NCI-H345 (cell line): Measurements from ENCODE around the gene EPHB1.
"Not testable (repeated sequence)": the region's sequence is repeated elsewhere in the genome, so short reads cannot be mapped to it uniquely, and the experiment has no call there.

ENCODE experiments used
- DNase-seq: peaks from one replicate; lab custom pipeline; 2025; lab: John Stamatoyannopoulos, UW

The EPHB1 gene

DNA sequence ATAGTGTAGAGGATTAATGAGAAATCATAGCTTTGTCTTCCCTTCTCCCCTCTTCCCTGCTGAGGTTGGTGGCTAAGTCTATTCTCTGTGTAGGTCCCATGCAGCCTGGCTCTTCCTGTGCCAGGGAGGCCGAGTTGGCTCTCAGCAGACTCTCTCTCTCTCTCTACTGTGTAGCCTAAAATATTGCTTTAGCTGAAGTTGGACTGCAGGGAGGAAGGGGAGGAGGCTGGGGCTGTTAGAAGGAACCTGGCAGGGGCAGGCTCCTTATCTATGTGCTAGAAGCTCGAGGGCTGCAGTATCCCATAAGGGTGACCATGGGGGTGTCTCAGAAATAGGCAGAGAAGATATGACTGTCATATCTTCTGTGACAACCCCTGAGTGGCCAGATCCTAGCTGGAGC, 160.8 kb downstream of the EPHB1 start:
- DNase-seq = no peak

DNA sequence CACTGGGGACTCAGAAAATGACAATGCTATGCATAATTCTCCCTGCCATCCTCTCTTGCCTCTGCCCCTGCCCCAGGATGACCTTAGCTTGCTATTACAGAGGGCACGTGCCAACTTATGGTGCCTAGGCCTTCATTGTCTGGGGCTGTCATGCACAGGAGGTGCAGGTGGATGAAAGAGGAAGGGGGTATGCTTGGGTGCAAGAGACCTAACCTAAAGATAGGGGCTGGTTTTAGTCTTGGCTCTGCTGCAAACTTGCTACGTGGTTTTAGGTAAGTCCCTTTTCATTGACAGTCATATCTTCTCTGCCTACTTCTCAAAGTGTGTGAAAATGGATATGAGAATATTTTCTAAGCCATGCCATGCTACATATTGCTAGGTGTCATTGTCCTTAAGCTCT, 161.3 kb downstream of the EPHB1 start:
- DNase-seq = no peak

DNA sequence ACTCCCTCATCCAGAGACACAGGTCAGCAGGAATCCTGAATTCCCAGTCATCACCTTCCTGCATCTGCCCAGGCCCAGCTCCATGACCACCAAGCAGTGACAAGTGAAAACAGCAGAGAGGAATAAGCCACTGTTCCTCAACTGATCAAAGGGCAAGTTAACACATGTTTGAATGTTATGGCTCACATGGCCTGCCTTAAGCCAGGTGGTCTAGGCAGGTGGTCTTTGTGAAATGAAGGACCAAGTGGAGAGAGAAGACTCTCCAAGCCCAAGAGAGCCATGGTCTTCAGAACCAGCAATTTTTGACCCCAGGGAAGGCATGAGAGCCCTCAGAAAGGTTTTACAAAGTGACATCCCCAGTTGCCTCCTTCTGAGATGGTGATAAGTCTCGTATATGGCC, 161.8 kb downstream of the EPHB1 start:
- no peak for DNase-seq

DNA sequence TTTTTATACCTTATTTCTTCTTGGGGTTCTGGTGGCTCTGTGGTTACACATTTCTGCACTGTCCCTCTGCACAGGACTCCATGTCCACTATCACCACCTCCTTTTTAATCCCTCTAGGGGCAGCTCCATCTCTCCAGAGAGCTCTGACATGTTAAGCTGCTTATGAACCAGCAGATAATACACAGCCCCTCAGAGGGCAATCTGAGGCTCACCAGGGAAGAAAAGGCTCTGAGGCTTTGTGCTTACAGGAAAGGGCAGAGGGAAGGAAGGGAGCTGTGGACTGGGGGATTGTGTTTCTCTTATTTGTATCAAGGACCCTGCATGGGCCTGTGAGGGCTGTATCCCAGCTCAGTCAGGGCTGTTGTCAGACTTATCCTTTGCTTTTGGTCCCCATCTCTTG, 164.5 kb downstream of the EPHB1 start:
- no peak for DNase-seq

DNA sequence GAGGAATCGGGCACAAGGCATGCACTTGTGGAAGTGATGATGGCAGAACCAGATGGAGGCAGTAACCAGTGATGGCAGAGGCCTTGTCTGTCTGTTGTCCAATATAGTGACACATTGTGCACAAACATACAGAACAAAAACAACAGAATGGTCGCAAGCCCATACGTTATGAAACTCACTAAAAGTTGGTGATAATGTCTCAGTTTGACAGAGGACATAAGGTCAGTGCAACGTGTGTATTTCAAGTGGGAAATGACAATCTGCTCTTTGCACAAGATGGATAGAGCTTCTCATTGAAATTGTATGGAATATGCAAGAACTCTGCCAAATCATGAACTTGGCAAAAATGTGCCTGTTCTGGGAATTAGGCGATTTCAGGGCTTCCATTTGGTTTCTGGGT, 169.2 kb downstream of the EPHB1 start:
- DNase-seq = no peak

DNA sequence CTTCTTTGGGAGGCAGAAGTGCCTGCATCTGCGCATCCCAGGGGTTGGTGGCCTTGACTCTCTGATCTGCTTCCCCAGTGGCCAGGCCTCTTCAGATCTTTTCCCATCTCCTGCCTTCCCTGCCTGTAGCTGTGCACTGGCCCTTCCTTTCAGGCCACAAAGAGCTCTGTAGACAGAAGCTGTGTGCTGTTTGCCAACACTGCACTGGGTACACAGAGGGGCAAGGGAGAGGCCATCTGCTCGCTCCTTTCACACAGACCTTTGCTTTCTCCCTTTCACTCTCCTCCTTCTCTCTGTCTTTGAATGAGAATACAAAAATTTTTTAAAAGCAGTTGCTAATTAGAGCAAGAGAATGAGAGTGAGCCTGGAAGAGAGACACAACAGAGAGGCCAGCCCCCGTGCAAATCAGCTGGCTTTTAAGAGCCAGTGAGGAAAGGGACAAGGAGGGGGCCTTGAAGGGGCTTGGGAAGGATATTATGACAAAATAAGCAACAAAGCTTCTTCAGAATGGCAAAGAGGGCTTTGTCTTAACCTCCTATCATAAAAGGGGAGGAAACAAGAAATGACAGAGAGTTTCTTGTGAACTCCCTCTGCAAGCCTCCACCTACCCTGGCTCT, 170.9 kb downstream of the EPHB1 start:
- peak; percentile 17 for DNase-seq

DNA sequence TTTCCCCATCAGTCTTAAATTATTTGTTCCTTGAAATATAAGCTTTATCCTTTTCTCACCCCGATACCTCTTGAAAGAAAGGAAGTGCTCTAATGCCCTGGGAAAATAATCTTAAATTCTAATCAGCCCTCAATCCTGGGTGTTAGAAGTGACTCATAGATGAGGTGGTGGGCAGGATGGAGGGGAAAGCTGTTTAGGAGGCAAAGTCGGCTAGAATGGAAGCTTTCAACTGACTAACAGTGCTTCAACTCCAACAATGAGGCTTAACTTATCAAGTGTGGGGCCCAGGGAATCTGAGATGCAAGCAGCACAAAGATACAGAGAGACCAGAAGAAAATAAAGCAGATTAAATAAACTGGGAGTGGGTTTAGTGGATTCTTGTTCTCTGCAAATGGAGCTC, 175.8 kb downstream of the EPHB1 start:
- no peak for DNase-seq

DNA sequence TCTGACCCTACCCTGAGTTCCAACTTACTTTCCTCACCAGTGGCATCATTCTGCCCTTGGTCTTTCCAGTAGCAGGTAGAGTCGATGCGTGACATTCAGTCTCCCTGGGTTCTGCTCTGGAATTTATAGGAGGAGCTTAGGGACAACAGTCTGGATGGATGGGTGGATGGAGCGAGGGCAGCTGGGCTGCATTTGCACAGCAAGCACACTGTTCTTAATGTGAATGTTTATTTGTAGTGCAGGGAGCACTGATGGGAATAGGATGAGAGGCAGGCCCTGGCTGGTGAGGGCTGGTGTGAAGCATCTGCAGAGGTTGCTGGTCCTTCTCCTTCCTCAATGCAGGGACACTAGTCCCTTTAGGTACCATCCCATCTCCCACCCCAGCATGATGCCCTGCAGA, 176.2 kb downstream of the EPHB1 start:
- no peak for DNase-seq

DNA sequence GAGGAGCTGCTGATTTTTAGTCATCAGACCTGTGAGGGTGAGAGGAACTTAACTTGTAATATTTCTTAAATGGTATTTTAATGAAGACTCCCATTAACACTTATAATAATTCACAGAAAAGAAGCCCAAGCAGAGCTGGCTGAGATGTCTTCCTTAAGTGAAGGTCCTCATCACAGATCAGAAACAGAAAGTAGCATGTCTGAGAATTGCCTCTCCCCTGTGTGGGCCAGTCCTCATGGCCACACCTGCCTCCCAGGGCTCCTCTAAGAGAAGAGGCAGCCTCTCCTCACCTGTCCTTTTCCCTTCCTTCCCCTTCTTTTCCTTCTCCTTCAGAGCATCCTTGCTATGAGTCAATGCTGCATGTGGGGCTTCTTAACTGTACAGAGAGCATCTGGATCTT, 176.8 kb downstream of the EPHB1 start:
- not testable (repeated sequence) for DNase-seq

DNA sequence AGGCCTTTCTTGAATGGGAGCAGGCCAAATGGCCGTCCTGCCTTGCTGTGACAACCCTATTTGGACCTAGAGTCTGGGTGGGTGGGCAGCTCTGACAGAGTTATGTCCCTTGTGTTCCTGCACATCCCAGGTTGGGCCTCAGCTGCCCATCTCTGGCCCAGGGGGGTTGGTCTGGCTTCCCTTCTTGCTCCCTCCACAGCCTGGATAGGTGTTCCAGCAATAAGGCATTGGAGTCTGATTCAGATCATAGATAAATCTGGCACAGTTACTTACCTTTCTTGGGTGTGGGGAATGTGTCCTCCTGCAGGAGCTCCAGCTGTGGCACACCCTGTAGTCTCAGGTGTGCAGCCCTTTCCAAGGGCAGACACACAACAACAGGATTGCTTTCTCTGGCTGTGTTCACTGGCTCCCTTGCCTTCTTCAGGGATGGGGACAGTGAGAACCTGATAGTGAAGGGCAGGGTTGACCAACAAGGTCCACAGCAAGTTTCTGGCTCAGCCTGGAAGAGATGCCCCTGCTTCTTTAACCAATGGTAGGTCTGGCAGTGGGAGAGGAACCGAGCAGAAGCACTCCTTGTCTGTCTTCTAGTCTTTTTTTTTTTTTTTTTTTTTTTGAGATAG, 177.9 kb downstream of the EPHB1 start:
- DNase-seq = no peak

DNA sequence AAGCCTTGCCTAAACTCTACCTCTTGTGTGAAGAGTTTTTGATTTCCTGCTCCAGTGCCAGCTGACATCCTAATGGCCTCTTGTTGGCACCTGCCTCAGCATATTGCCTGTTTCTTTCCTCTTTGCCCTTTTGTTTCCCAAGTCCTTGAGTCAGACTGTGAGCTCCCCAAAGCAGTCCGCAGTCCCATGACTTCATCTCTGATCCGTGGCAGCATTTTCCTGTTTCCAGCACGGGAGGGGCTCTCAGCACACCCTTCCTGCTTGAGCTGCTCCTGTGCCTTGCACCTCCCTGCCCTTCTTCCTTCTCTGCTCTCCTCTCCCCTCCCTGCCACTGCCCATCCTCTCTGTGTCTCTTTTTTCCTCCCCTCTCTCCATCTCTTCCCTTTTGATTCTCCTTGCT, 179.6 kb downstream of the EPHB1 start:
- DNase-seq = peak; percentile 68

DNA sequence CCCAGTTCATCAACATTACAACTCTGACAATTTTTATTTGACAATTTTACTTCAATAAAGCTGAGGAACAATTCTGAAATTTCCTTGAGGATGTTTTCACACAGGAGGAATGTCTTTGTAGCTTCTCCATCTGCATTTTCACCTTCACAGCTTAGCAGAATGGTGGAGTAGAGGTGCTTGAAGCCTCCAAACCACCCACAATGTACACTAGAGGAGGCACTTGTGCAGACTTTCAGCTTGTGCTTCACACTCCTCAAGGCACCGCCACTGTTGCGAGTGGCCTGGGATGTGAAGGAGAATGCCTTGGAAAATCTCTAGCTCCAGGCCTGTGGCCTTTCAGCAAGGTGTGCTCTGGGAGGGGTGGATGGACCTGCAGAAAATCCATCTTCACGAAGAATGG, 181.9 kb downstream of the EPHB1 start:
- DNase-seq = no peak

DNA sequence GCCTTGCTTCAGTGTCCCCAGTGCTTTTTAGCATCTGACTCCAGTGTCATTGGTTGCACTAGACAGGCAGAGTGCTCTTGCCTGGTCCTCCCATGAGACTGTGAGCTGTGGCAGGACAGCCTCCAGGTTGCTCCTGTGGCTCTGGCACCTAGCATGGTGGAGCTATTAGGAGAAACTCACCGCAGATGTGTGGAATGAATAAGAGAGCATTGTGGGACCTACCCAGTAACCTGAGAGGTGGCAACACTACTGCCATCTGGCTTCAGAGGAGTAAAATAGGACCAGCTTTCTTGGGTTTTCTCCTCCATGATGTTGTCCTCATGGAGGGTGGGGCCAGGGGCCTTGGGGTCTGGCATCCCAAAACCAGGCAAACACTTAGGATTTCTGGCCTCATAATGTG, 183.6 kb downstream of the EPHB1 start:
- no peak for DNase-seq

DNA sequence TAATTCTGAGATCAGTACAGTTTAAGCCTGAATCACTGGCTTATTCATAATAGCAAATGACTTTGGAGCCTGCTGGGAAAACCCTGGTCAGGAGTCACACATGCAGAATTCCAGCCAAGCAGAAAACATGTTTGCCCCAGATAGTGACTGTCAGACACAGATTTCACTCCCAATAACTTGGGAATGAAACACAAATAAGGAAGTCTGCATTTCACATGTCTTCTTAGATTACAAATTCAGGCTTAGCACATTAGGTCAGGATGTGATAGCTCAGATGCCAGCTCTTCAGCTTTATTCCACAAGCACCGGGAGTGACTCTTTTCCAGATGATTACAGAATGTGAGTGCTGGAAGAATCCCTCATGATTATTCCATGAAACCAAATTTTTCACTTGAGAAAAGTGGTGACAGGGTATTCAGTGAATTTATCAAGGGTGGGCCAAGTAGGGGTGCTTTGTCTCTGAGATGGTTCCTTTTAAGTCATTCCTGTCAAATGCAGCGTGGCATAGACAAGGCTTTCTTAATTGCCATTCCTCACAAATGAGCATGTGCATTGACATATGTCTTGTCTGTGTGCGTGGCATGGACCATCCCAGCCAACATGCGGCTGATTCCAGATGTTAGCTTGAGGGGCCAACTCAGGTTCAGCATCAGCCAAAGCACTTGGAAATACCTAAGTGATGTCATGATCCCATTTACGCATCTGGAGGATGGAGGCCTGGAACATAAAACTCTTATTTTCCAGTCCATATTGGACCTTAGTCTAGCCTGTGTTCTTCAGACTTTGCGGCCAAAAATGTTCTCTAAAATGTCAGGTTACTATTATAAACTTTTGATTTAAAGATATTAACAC, 191.0 kb downstream of the EPHB1 start:
- no peak for DNase-seq

DNA sequence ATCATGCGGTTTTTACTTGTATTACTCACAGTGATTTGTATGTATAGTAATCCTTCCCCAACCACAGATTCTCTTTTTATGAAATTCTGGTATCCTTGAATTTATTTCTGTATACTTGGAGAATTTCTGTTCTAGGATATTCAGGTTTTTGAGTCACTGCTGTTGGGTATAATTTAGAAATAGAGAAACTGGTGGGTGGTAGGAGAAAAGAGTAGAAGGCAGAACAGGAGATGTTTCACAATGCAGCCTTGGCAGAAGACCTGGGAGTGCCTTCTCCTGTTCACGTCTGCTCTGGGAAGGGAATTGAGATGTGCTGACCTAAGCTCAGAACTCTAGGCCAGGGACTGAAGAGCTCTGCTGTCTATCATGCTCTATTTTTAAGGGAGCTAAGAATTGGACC, 193.6 kb downstream of the EPHB1 start:
- no peak for DNase-seq

DNA sequence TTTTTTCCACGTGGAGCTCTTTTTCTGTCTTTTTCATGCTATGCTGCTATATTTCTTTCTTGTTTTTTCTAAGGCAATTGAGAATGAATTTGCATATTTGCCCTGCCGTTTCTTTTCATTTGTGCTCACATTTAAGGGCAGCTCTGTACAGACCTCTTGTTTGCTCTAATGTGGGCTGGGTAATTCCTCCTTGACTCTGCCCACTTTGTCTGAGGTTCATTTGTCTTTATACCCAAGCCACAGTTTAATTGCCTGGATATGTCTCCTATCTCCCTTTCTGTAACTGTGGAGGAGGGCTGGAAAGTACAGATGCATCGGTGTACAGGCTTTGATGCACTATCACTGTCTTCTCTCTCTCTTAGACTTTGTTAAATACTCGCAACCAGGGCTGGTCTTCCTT, 195.9 kb downstream of the EPHB1 start:
- no peak for DNase-seq

DNA sequence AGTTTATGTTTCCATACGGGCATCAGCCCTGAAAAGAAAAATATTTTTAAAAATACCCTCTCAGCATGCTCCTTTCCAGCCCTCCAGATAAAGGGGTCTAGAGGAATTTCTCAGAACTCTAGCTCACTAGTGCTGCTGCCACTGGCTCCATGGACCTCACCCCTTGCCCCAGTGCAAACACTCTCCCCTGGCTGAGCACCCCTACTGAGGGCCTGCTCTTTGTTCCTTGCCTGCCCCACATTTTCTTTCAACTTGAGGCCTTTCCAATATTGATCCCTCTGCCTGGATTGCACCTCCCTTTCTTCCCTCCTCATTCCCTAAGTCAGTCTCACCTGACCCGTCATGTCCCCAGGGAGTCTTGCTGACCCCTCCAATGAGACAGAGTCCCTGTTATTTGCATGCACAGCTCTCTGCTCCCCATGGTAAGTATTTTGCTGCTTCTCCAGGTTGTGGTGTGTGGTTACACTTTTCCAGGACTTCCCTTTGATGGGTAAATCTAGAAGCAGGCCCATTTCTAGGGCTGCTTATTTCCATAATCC, 196.5 kb downstream of the EPHB1 start:
- DNase-seq = no peak

DNA sequence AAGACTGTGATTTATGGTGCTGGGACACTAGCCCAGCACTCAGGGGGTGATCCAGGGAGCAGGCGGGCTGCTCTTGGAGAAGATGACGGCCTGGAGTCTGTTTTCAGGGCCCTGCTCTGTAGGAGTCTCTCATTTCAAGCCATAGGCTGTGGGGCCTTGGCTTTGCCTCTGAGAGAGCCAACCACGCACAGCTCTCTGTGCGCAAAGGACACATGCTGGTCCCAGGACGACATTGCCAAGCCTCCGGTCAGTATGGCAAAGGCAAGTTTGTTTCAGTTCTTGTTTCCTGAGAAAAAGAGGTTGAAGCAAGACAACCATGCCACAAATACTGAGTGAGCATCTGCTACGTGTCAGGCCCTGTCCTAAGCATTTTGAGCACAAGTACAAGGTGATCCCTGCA, 197.1 kb downstream of the EPHB1 start:
- DNase-seq = no peak

DNA sequence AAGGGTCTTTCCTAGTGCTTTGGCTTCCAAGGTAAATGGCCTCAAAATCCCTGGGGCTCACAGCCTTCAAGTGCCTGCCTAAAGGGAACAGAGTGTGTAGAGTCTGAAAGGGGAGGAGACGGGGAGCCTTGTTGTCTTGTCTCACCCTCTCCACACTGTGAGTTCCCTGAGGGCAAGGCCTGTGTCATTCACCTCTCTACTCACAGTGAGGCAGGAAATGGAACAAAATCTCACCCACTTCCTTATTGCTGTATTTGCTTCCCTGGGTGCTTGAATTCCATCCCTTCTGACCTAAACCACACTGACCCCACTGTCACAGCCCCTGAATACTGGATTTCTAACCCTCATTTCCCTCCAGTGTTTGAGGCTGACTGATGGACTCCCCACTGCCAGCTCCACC, 197.5 kb downstream of the EPHB1 start:
- DNase-seq = no peak

DNA sequence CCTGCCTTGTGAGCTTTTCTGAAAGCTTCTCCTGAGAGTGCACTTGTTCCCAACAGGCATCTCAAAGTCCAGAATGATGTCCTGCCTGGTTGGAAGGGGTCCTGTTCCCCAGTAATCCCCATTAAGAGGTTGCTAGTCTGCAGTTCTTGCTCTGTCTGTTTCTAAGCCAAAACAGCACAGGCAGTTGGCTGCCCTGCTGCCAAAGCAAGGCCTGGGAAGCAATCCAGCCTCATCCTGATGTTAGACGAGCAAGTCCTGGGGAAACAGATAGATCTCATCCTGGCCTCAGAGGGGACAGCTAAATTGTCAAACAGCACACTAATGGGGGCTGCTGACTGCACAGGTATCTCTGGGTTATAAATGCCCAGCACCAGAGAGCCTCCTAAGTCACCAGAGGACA, 198.0 kb downstream of the EPHB1 start:
- DNase-seq = no peak

DNA sequence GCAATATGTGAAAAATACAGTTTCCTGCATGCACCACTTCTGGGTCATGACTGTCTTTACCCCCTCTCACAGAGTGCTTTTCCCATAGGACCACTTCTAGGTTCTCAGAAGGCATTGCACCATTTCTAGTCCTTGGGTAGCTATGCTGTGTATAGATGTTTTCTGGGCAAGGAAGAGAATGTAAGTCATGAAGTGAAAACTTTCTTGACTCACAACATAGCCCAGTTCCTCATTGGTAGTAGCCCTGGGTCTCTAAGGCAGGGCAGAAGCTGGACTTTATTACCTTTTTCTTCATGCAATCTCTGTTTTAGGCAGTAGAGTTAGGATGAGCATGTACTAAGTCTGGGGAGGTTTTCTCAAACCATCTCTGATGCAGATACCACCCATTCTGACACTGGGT, 203.1 kb downstream of the EPHB1 start:
- no peak for DNase-seq

DNA sequence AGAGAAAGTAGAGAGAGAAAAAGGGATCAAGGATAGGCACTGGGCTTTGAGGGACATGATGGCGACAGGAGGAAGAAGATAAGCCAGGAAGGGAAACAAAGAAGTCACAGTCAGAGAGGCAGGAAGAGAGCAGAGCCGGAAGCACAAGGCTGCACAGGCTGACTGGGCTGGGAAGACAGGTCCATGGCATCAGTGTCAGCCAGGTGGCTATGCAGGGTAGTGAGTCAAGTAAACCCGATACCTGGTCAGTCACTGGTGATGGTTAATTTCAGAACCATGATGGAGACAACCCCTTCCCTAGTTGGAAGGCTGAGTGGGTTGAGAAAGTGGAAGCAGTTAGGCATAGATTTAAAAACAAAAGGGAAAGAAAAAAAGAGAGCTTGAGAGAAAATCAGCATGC, 203.8 kb downstream of the EPHB1 start:
- no peak for DNase-seq

DNA sequence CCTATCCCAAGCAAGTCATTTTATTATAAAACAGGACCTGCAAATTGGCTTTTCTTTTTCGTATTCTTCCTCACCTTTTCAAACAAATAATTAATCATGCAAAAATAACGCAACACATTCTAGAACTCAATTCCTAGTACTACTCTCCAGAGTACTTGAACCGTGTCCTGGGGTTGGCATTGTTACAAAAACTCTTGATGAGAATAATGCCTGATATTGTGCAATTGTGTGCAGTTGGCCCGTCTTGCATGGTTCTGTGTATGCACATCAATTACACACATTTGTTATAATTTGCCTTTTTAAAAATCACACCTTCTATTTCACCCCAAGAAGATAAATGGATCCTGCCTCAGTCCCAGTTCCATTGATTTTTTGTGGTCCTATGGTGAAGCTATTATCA, 205.4 kb downstream of the EPHB1 start:
- peak; percentile 39 for DNase-seq
